MCF 10A (cell line): ENCODE data around the gene ERMN. TPM values are rescaled to one million over a fixed set of nuclear protein-coding genes. Genes with fewer than 3 reads are reported as not detected.

ENCODE experiments used
- BruUV-seq: library from RNA; stranded (reverse); fragments of 400-500 nt; replicated peaks from 2 replicates; lab custom pipeline; 2021; lab: Mats Ljungman, UMichigan
- CTCF ChIA-PET: fragments of 300-600 bp; sonication (Branson Sonifier 250); formaldehyde crosslinking; extraction: SDS; loops from one replicate; lab custom pipeline; 2021; ENCODE audit warnings: antibody characterized with exemption, inconsistent platforms; lab: Yijun Ruan, JAX
- POLR2A ChIA-PET: fragments of 300-600, 350-650 bp; sonication (Branson Sonifier 250); formaldehyde crosslinking; extraction: SDS; loops from one replicate; lab custom pipeline; 2020; ENCODE audit warnings: antibody characterized with exemption, inconsistent platforms; lab: Yijun Ruan, JAX
- DNase-seq: peaks from one replicate; pipeline ENCODE4 v3.0.0-alpha.2; 2018; ENCODE audit not compliant: unreplicated experiment
- H3K27ac Mint-ChIP-seq: one replicate; pipeline ENCODE4 v1.8.0; 2022; ENCODE audit warnings: mild to moderate bottlenecking, low read depth, mixed read lengths; ENCODE audit not compliant: unreplicated experiment
- H3K27me3 Mint-ChIP-seq: one replicate; pipeline ENCODE4 v1.8.0; 2022; ENCODE audit warnings: mixed read lengths; ENCODE audit not compliant: insufficient read depth, unreplicated experiment
- H3K36me3 Mint-ChIP-seq: one replicate; pipeline ENCODE4 v1.8.0; 2022; ENCODE audit warnings: mild to moderate bottlenecking, moderate library complexity, mixed read lengths; ENCODE audit not compliant: insufficient read depth, unreplicated experiment
- H3K4me1 Mint-ChIP-seq: one replicate; pipeline ENCODE4 v1.8.0; 2022; ENCODE audit warnings: mixed read lengths; ENCODE audit not compliant: insufficient read depth, unreplicated experiment
- H3K4me3 Mint-ChIP-seq: one replicate; pipeline ENCODE4 v1.8.0; 2022; ENCODE audit warnings: mild to moderate bottlenecking, moderate library complexity, mixed read lengths; ENCODE audit not compliant: unreplicated experiment
- H3K9me3 Mint-ChIP-seq: one replicate; pipeline ENCODE4 v1.8.0; 2022; ENCODE audit warnings: mixed read lengths; ENCODE audit not compliant: unreplicated experiment
- CTCF ChIP-seq: fragments of 200-600 bp; IDR thresholded peaks from one replicate; pipeline ENCODE4 v1.8.0; 2022; ENCODE audit warnings: antibody characterized with exemption, mild to moderate bottlenecking; ENCODE audit not compliant: unreplicated experiment
- intact Hi-C: fragments of 100-400 bp; cut with micrococcal nuclease; formaldehyde crosslinking; loops from 2 replicates; pipeline ENCODE4 v1.14.1; 2022
- total RNA-seq: library from RNA; stranded (reverse); gene quantifications from 2 replicates; pipeline ENCODE4 v1.2.3, GENCODE V29; 2022

The ERMN gene
- total RNA-seq, 1 experiment from 2014 or later: not detected

GRCh38 chr2:157364257-157364974, 38.8 kb upstream of the ERMN start:
- H3K27ac Mint-ChIP-seq: no peak overlapping the region
- intact Hi-C loops: no loop called here
- H3K4me3 Mint-ChIP-seq: no peak overlapping the region
- TF ChIP-seq CTCF: no peak
- H3K36me3 Mint-ChIP-seq: no peaks in the 10 kb centered on the region
- BruUV-seq: no TSS peak
- peaks cover 9% of the 10 kb centered on the region for H3K9me3 Mint-ChIP-seq
- peaks cover 12% of the 10 kb centered on the region for H3K4me1 Mint-ChIP-seq
- H3K27me3 Mint-ChIP-seq: no peaks in the 10 kb centered on the region
- CTCF ChIA-PET: interaction anchor here (0.9 to 2.2 kb wide), 3 partner anchors 28 to 54 kb away, joined by 5 to 14 read pairs (median 11); no protein-coding TSS in a partner anchor
- POLR2A ChIA-PET: no interaction called here
- DNase-seq: no peak

GRCh38 chr2:157363612-157364101, 38.0 kb upstream of the ERMN start:
- Mint-ChIP-seq H3K4me3 (no peak overlapping the region), H3K9me3 (peaks cover 9% of the 10 kb centered on the region), H3K36me3 (no peaks in the 10 kb centered on the region), H3K27ac (no peak overlapping the region), H3K4me1 (peaks cover 12% of the 10 kb centered on the region), H3K27me3 (no peaks in the 10 kb centered on the region)
- no peak for TF ChIP-seq CTCF
- intact Hi-C loops: no loop called here
- ChIA-PET CTCF (interaction anchor here (2.1 to 2.2 kb wide), 2 partner anchors 28 to 36 kb away, joined by 11 to 14 read pairs; no protein-coding TSS in a partner anchor), POLR2A (no interaction called here)
- peak; percentile 4 for DNase-seq
- BruUV-seq: no TSS peak

- H3K4me3 Mint-ChIP-seq: no peak overlapping the region
- no peak overlapping the region for H3K27ac Mint-ChIP-seq
- H3K36me3 Mint-ChIP-seq: no peaks in the 10 kb centered on the region
- no TSS peak for BruUV-seq
- TF ChIP-seq CTCF: no peak
- no peaks in the 10 kb centered on the region for H3K27me3 Mint-ChIP-seq
- peaks cover 9% of the 10 kb centered on the region for H3K9me3 Mint-ChIP-seq
- intact Hi-C loops: no loop called here
- DNase-seq: no peak
- peaks cover 12% of the 10 kb centered on the region for H3K4me1 Mint-ChIP-seq
- ChIA-PET POLR2A (no interaction called here), CTCF (interaction anchor here (2.1 kb wide), 1 partner anchor 35 kb away, joined by 11 read pairs; no protein-coding TSS in a partner anchor)
Observed at GRCh38 chr2:157362627-157363026, 37.0 kb upstream of the ERMN start.

- H3K27me3 Mint-ChIP-seq: no peaks in the 10 kb centered on the region
- no peak overlapping the region for H3K4me3 Mint-ChIP-seq
- BruUV-seq: no TSS peak
- TF ChIP-seq CTCF: no peak
- peaks cover 9% of the 10 kb centered on the region for H3K9me3 Mint-ChIP-seq
- intact Hi-C loops: no loop called here
- no peaks in the 10 kb centered on the region for H3K36me3 Mint-ChIP-seq
- H3K4me1 Mint-ChIP-seq: peaks cover 12% of the 10 kb centered on the region
- CTCF ChIA-PET: interaction anchor here (0.6 kb wide), 1 partner anchor 25 kb away, joined by 4 read pairs; no protein-coding TSS in a partner anchor
- no peak overlapping the region for H3K27ac Mint-ChIP-seq
- POLR2A ChIA-PET: no interaction called here
- DNase-seq: no peak
Observed at GRCh38 chr2:157361526-157361925, 35.9 kb upstream of the ERMN start.
